NCI-H526 (cell line): ENCODE measurements around the gene C19orf73.

Experiments used
- DNase-seq, 2 experiments: peaks; one replicate each; lab custom pipeline; 2025; lab: John Stamatoyannopoulos, UW

Gene C19orf73

GRCh38 chr19:49118565-49119410 lies at the start of gene C19orf73:
TSS of gene C19orf73 (minus strand) at chr19:49119143. CDS start at chr19:49119022, 121 bp downstream.
- peak; percentile 70 to 97 for DNase-seq

- DNase-seq: no peak
These were observed 49.5 kb upstream of the C19orf73 start for GRCh38 chr19:49168421-49168820.

- no peak for DNase-seq
These were observed 49.0 kb upstream of the C19orf73 start for GRCh38 chr19:49167857-49168409.

- DNase-seq: no peak
These were observed 46.9 kb upstream of the C19orf73 start for GRCh38 chr19:49165865-49166301.

- DNase-seq: no peak
These were observed 46.3 kb upstream of the C19orf73 start for GRCh38 chr19:49165111-49165750.

GRCh38 chr19:49161987-49162386 lies 43.0 kb upstream of the C19orf73 start:
- DNase-seq: no peak

GRCh38 chr19:49160450-49161189 lies 41.7 kb upstream of the C19orf73 start:
- no peak for DNase-seq

- peak; percentile 68 to 95 for DNase-seq
These were observed 38.7 kb upstream of the C19orf73 start, which contains the start of gene TRPM4 for GRCh38 chr19:49157445-49158224. TSS of gene TRPM4 (plus strand) at chr19:49157792. CDS start at chr19:49157867, 75 bp downstream.

GRCh38 chr19:49155820-49156346 lies 36.9 kb upstream of the C19orf73 start:
- no peak for DNase-seq

- no peak for DNase-seq
These were observed 36.3 kb upstream of the C19orf73 start, which contains the start of gene HRC for GRCh38 chr19:49155005-49155819. TSS of gene HRC (minus strand) at chr19:49155396. CDS start at chr19:49155237, 159 bp downstream.

GRCh38 chr19:49154279-49154678 lies 35.3 kb upstream of the C19orf73 start:
- no peak for DNase-seq

GRCh38 chr19:49153167-49153809 lies 34.3 kb upstream of the C19orf73 start:
- DNase-seq: no peak

- no peak for DNase-seq
These were observed 33.2 kb upstream of the C19orf73 start for GRCh38 chr19:49152119-49152550.

- DNase-seq: peak; percentile 93 to 99
These were observed 32.5 kb upstream of the C19orf73 start for GRCh38 chr19:49151267-49152118.

- DNase-seq: peak in 1 of 2 experiments; percentile 21
These were observed 32.0 kb upstream of the C19orf73 start for GRCh38 chr19:49150944-49151243.

GRCh38 chr19:49150106-49150943 lies 31.4 kb upstream of the C19orf73 start:
- DNase-seq: peak; percentile 71 to 94

GRCh38 chr19:49149652-49150105 lies 30.7 kb upstream of the C19orf73 start:
- peak; percentile 81 to 92 for DNase-seq
